WI38 (cell line): ENCODE results near the gene BICC1.

Experiments
- H3K4me3 ChIP-seq: 2 replicates; pipeline ENCODE4 v1.5.1; 2011; ENCODE audit warnings: low read depth, mild to moderate bottlenecking, control low read depth, low read length
- CTCF ChIP-seq: IDR thresholded peaks from 2 replicates; pipeline ENCODE4 v1.5.1; 2012; ENCODE audit warnings: low read depth, mild to moderate bottlenecking, control low read depth, low read length

Gene BICC1

GRCh38 chr10:58797356-58797755, 284.7 kb downstream of the BICC1 start:
- TF ChIP-seq CTCF = no peak

GRCh38 chr10:58802047-58802446, 289.4 kb downstream of the BICC1 start:
- no peak overlapping the region for H3K4me3 ChIP-seq
- no peak for TF ChIP-seq CTCF

More at GRCh38 chr10:58797356-58797755, 284.7 kb downstream of the BICC1 start:
- H3K4me3 ChIP-seq = no peak overlapping the region

- no peak overlapping the region for H3K4me3 ChIP-seq
- TF ChIP-seq CTCF = no peak
Observed at GRCh38 chr10:58806323-58806722, 293.7 kb downstream of the BICC1 start.

GRCh38 chr10:58806970-58807628, 294.4 kb downstream of the BICC1 start:
- TF ChIP-seq CTCF = no peak
- H3K4me3 ChIP-seq = no peak overlapping the region

- no peak overlapping the region for H3K4me3 ChIP-seq
- TF ChIP-seq CTCF = no peak
Observed at GRCh38 chr10:58807629-58808022, 295.0 kb downstream of the BICC1 start.

- H3K4me3 ChIP-seq = no peak overlapping the region
- no peak for TF ChIP-seq CTCF
Observed at GRCh38 chr10:58810751-58811150, 298.1 kb downstream of the BICC1 start.

- no peak for TF ChIP-seq CTCF
- H3K4me3 ChIP-seq = no peak overlapping the region
Observed at GRCh38 chr10:58813573-58813972, 300.9 kb downstream of the BICC1 start.
